GM12865 (cell line): Measurements from ENCODE around the gene CAPN3.

ENCODE experiments used
- DNase-seq: peaks from one replicate; pipeline ENCODE4 v3.0.0; 2010; ENCODE audit warnings: low read depth
- H3K4me3 ChIP-seq: 2 replicates; pipeline ENCODE4 v1.5.1; 2011; ENCODE audit warnings: mild to moderate bottlenecking, low read depth, low read length, control low read depth
- CTCF ChIP-seq: IDR thresholded peaks from 2 replicates; pipeline ENCODE4 v1.5.1; 2011; ENCODE audit warnings: low read length, control low read depth, low read depth, inconsistent platforms; ENCODE audit not compliant: insufficient read depth; ENCODE audit errors: missing control alignments

Gene CAPN3

GRCh38 chr15:42447599-42447998 lies 88.3 kb downstream of the CAPN3 start:
- TF ChIP-seq CTCF, result no peak
- no peak for DNase-seq
- H3K4me3 ChIP-seq, result no peak overlapping the region

GRCh38 chr15:42448281-42448680 lies 89.0 kb downstream of the CAPN3 start:
- no peak for TF ChIP-seq CTCF

GRCh38 chr15:42449770-42450424 lies 90.6 kb downstream of the CAPN3 start:
- TF ChIP-seq CTCF, result no peak
- DNase-seq, result no peak
- H3K4me3 ChIP-seq, result no peak overlapping the region

More at GRCh38 chr15:42448281-42448680, 89.0 kb downstream of the CAPN3 start:
- no peak for DNase-seq
- no peak overlapping the region for H3K4me3 ChIP-seq

- no peak for DNase-seq
These were observed 91.1 kb downstream of the CAPN3 start for GRCh38 chr15:42450425-42450790.

GRCh38 chr15:42453826-42454225 lies 94.5 kb downstream of the CAPN3 start:
- no peak overlapping the region for H3K4me3 ChIP-seq
- TF ChIP-seq CTCF, result no peak
- no peak for DNase-seq

More at GRCh38 chr15:42450425-42450790, 91.1 kb downstream of the CAPN3 start:
- no peak overlapping the region for H3K4me3 ChIP-seq
- no peak for TF ChIP-seq CTCF

GRCh38 chr15:42456531-42456930 lies 97.2 kb downstream of the CAPN3 start:
- no peak overlapping the region for H3K4me3 ChIP-seq
- no peak for TF ChIP-seq CTCF
- no peak for DNase-seq

GRCh38 chr15:42456971-42457370 lies 97.7 kb downstream of the CAPN3 start:
- H3K4me3 ChIP-seq, result no peak overlapping the region

More at GRCh38 chr15:42456971-42457370, 97.7 kb downstream of the CAPN3 start:
- no peak for DNase-seq
- no peak for TF ChIP-seq CTCF
